K562 (cell line): ENCODE results near the gene LLGL2. TPM values are rescaled to one million over a fixed set of nuclear protein-coding genes. Genes with fewer than 3 reads are reported as not detected.

Source experiments
- GTF2E2 ChIP-seq: fragments of 200-800 bp; sonication (Bioruptor generic); IDR thresholded peaks from 2 replicates; pipeline ENCODE4 v1.6.1; 2016; ENCODE audit warnings: missing genetic modification characterization, missing compliant biosample characterization
- HMG20A ChIP-seq: fragments of 450-650 bp; formaldehyde crosslinking; conservative IDR thresholded peaks from 2 replicates; pipeline ENCODE4 v1.4.0; 2020; ENCODE audit warnings: mild to moderate bottlenecking, mixed read lengths
- KAT7 ChIP-seq: sonication (generic); formaldehyde crosslinking; IDR thresholded peaks from 2 replicates; pipeline ENCODE4 v1.8.0; 2022; ENCODE audit warnings: missing genetic modification reagents, mild to moderate bottlenecking, borderline replicate concordance
- MBD2 ChIP-seq: sonication (generic); IDR thresholded peaks from 2 replicates; pipeline ENCODE4 v1.6.1; 2016; ENCODE audit warnings: low read depth, borderline replicate concordance
- NBN ChIP-seq: fragments of 450-650 bp; IDR thresholded peaks from 2 replicates; pipeline ENCODE4 v1.6.1; 2016; ENCODE audit warnings: low read depth, mild to moderate bottlenecking
- NR1H2 ChIP-seq: sonication (generic); formaldehyde crosslinking; IDR thresholded peaks from 2 replicates; pipeline ENCODE4 v1.4.0; 2020; ENCODE audit warnings: mild to moderate bottlenecking, missing genetic modification reagents
- XRCC4 ChIP-seq: IDR thresholded peaks from one replicate; pipeline ENCODE4 v1.6.1; 2011; ENCODE audit not compliant: insufficient read depth, insufficient read length; ENCODE audit errors: extremely low read depth
- ZBTB1 ChIP-seq: sonication (generic); formaldehyde crosslinking; IDR thresholded peaks from 2 replicates; pipeline ENCODE4 v1.8.1; 2023; ENCODE audit warnings: missing genetic modification reagents, low read depth, mild to moderate bottlenecking, borderline replicate concordance
- ZFP30 ChIP-seq: fragments of 250-450 bp; sonication (Bioruptor Pico); IDR thresholded peaks from 2 replicates; pipeline ENCODE4 v1.8.0; 2022; ENCODE audit warnings: moderate library complexity, mild to moderate bottlenecking, inconsistent platforms, borderline replicate concordance
- ZNF830 ChIP-seq: fragments of 250-450 bp; sonication (Bioruptor Pico); IDR thresholded peaks from 2 replicates; pipeline ENCODE4 v1.5.0; 2021; ENCODE audit warnings: mild to moderate bottlenecking
- polyA plus RNA-seq, 8 experiments: library from polyadenylated mRNA; depleted of rRNA in 4 of 8; stranded (reverse) in 5 of 8; unstranded in 3 of 8; fragments of >200 nt; fragmentation: Nextera tagmentation in 2 of 8; fragmentation: Illumina TruSeq in 1 of 8; extraction: Ambion mirVana in 2 of 8; extraction: Trizol in 1 of 8; gene quantifications; 2 replicates each; pipeline versions ENCODE4 v1.2.1 to v1.2.3, GENCODE V29; 2011 to 2014; ENCODE audit warnings: inconsistent platforms in 1 of 8, missing spikeins in 1 of 8
- total RNA-seq, 7 experiments: library from RNA; depleted of rRNA in 6 of 7; stranded (reverse); fragments of >200 nt in 6 of 7; fragmentation: Illumina TruSeq in 2 of 7; extraction: Trizol in 2 of 7; gene quantifications; 2 replicates each; pipeline versions ENCODE4 v1.2.1 to v1.2.3, GENCODE V29; 2011 to 2021; ENCODE audit warnings: low replicate concordance in 1 of 7
- TF ChIP-seq, protein P1 (sequence below): sonication (generic); IDR thresholded peaks from 2 replicates; pipeline ENCODE4 v1.6.1; 2016
- TF ChIP-seq, protein P2 (sequence below): fragments of 200-400 bp; formaldehyde crosslinking; IDR thresholded peaks from 2 replicates; pipeline ENCODE4 v1.6.1; 2017; ENCODE audit warnings: mild to moderate bottlenecking, low read depth, low read length, moderate library complexity
- TF ChIP-seq, protein P3 (sequence below): fragments of 450-650 bp; formaldehyde crosslinking; IDR thresholded peaks from 2 replicates; pipeline ENCODE4 v1.4.0; 2020; ENCODE audit warnings: mild to moderate bottlenecking
- TF ChIP-seq, protein P4 (sequence below): sonication (generic); formaldehyde crosslinking; IDR thresholded peaks from 2 replicates; pipeline ENCODE4 v1.8.1; 2023; ENCODE audit warnings: mild to moderate bottlenecking, missing genetic modification reagents
- TF ChIP-seq, protein P5 (sequence below): sonication (generic); formaldehyde crosslinking; IDR thresholded peaks from 2 replicates; pipeline ENCODE4 v1.8.0; 2023; ENCODE audit warnings: mild to moderate bottlenecking, missing genetic modification reagents
- TF ChIP-seq, protein P6 (sequence below): sonication (generic); formaldehyde crosslinking; IDR thresholded peaks from 2 replicates; pipeline ENCODE4 v1.8.0; 2023; ENCODE audit warnings: mild to moderate bottlenecking, missing genetic modification reagents

Gene LLGL2
- total and polyA plus RNA-seq, 9 of the 15 experiments (the other 6 are each of a cell fraction or from before 2014, with no cell fraction given) = 0.32 to 24.4 (median 10.2) TPM

DNA sequence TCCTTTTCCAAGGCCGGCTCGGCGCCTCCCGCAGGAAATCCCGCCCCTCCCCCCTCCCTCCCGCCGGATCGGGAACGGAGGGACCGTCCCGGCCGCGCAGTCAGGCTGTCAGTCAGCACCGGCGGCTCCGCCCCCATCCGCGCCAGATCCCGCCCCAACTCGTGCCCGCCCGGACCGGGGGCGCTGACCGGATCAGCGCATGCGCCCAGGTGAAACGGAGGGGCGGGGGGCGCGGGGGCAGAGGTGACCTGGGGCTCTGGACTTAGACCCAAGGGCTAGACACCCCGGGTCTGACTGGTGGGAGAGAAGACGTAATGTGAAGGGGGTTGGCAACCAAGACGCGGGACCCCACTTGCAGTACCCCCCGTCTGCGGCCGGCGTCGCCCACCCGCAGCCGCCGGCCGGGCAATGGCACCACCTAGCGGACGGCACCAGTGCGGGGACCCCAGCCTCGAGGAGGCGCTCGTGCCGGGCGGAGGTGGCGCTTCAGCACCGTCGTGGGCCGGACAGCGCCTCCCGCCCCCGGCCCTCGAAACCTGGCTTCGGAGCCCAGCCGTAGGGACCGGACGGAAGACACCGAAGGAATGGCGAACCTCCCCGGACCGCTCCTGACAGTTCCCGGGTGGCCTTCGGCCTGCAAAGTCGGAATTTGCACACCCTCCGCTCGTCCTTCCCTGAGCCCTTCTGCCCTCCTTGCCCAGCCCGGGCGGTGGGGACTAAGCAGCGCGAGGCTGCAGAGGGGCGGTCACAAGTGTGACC is 9.8 kb upstream of the LLGL2 start, which contains the start of gene CASKIN2 (continued):
- no peak for TF ChIP-seq NBN
- TF ChIP-seq GTF2E2 (tag) = no peak
- TF ChIP-seq ZFP30 (CRISPR knock-in tag) = no peak
- no peak; the same call in 1 of the 2 replicates for TF ChIP-seq MBD2
- TF ChIP-seq, protein P1, sequence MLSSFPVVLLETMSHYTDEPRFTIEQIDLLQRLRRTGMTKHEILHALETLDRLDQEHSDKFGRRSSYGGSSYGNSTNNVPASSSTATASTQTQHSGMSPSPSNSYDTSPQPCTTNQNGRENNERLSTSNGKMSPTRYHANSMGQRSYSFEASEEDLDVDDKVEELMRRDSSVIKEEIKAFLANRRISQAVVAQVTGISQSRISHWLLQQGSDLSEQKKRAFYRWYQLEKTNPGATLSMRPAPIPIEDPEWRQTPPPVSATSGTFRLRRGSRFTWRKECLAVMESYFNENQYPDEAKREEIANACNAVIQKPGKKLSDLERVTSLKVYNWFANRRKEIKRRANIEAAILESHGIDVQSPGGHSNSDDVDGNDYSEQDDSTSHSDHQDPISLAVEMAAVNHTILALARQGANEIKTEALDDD = no peak
- TF ChIP-seq KAT7 (CRISPR knock-in tag) = peak; percentile 98; the same call in 1 of the 2 replicates
- TF ChIP-seq, protein P2, sequence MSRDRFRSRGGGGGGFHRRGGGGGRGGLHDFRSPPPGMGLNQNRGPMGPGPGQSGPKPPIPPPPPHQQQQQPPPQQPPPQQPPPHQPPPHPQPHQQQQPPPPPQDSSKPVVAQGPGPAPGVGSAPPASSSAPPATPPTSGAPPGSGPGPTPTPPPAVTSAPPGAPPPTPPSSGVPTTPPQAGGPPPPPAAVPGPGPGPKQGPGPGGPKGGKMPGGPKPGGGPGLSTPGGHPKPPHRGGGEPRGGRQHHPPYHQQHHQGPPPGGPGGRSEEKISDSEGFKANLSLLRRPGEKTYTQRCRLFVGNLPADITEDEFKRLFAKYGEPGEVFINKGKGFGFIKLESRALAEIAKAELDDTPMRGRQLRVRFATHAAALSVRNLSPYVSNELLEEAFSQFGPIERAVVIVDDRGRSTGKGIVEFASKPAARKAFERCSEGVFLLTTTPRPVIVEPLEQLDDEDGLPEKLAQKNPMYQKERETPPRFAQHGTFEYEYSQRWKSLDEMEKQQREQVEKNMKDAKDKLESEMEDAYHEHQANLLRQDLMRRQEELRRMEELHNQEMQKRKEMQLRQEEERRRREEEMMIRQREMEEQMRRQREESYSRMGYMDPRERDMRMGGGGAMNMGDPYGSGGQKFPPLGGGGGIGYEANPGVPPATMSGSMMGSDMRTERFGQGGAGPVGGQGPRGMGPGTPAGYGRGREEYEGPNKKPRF = no peak
- 0 out of 2 replicates have a peak, but pooled peaks have one; percentile 6 for TF ChIP-seq ZNF830 (CRISPR knock-in tag)
- TF ChIP-seq NR1H2 (CRISPR knock-in tag) = peak; percentile 90
- TF ChIP-seq ZBTB1 (CRISPR knock-in tag) = peak; percentile 89; the same call in 1 of the 2 replicates
- TF ChIP-seq XRCC4 = no peak
- TF ChIP-seq, protein P3, sequence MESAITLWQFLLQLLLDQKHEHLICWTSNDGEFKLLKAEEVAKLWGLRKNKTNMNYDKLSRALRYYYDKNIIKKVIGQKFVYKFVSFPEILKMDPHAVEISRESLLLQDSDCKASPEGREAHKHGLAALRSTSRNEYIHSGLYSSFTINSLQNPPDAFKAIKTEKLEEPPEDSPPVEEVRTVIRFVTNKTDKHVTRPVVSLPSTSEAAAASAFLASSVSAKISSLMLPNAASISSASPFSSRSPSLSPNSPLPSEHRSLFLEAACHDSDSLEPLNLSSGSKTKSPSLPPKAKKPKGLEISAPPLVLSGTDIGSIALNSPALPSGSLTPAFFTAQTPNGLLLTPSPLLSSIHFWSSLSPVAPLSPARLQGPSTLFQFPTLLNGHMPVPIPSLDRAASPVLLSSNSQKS (CRISPR knock-in tag) = no peak
- TF ChIP-seq, protein P4, sequence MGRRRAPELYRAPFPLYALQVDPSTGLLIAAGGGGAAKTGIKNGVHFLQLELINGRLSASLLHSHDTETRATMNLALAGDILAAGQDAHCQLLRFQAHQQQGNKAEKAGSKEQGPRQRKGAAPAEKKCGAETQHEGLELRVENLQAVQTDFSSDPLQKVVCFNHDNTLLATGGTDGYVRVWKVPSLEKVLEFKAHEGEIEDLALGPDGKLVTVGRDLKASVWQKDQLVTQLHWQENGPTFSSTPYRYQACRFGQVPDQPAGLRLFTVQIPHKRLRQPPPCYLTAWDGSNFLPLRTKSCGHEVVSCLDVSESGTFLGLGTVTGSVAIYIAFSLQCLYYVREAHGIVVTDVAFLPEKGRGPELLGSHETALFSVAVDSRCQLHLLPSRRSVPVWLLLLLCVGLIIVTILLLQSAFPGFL (CRISPR knock-in tag) = 0 out of 2 replicates have a peak, but pooled peaks have one; percentile 18
- TF ChIP-seq, protein P5, sequence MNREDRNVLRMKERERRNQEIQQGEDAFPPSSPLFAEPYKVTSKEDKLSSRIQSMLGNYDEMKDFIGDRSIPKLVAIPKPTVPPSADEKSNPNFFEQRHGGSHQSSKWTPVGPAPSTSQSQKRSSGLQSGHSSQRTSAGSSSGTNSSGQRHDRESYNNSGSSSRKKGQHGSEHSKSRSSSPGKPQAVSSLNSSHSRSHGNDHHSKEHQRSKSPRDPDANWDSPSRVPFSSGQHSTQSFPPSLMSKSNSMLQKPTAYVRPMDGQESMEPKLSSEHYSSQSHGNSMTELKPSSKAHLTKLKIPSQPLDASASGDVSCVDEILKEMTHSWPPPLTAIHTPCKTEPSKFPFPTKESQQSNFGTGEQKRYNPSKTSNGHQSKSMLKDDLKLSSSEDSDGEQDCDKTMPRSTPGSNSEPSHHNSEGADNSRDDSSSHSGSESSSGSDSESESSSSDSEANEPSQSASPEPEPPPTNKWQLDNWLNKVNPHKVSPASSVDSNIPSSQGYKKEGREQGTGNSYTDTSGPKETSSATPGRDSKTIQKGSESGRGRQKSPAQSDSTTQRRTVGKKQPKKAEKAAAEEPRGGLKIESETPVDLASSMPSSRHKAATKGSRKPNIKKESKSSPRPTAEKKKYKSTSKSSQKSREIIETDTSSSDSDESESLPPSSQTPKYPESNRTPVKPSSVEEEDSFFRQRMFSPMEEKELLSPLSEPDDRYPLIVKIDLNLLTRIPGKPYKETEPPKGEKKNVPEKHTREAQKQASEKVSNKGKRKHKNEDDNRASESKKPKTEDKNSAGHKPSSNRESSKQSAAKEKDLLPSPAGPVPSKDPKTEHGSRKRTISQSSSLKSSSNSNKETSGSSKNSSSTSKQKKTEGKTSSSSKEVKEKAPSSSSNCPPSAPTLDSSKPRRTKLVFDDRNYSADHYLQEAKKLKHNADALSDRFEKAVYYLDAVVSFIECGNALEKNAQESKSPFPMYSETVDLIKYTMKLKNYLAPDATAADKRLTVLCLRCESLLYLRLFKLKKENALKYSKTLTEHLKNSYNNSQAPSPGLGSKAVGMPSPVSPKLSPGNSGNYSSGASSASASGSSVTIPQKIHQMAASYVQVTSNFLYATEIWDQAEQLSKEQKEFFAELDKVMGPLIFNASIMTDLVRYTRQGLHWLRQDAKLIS = peak; percentile 97
- TF ChIP-seq HMG20A (CRISPR knock-in tag) = no peak
- TF ChIP-seq, protein P6, sequence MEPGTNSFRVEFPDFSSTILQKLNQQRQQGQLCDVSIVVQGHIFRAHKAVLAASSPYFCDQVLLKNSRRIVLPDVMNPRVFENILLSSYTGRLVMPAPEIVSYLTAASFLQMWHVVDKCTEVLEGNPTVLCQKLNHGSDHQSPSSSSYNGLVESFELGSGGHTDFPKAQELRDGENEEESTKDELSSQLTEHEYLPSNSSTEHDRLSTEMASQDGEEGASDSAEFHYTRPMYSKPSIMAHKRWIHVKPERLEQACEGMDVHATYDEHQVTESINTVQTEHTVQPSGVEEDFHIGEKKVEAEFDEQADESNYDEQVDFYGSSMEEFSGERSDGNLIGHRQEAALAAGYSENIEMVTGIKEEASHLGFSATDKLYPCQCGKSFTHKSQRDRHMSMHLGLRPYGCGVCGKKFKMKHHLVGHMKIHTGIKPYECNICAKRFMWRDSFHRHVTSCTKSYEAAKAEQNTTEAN (CRISPR knock-in tag) = peak; percentile 93; the same call in 1 of the 2 replicates
